NCI-H1930 (cell line): ENCODE measurements around the gene AGT.
"Not testable (repeated sequence)": the region's sequence is repeated elsewhere in the genome, so short reads cannot be mapped to it uniquely, and the experiment has no call there.

Source experiments
- DNase-seq, 2 experiments: peaks; one replicate each; lab custom pipeline; 2025; lab: John Stamatoyannopoulos, UW

AGT gene

DNA sequence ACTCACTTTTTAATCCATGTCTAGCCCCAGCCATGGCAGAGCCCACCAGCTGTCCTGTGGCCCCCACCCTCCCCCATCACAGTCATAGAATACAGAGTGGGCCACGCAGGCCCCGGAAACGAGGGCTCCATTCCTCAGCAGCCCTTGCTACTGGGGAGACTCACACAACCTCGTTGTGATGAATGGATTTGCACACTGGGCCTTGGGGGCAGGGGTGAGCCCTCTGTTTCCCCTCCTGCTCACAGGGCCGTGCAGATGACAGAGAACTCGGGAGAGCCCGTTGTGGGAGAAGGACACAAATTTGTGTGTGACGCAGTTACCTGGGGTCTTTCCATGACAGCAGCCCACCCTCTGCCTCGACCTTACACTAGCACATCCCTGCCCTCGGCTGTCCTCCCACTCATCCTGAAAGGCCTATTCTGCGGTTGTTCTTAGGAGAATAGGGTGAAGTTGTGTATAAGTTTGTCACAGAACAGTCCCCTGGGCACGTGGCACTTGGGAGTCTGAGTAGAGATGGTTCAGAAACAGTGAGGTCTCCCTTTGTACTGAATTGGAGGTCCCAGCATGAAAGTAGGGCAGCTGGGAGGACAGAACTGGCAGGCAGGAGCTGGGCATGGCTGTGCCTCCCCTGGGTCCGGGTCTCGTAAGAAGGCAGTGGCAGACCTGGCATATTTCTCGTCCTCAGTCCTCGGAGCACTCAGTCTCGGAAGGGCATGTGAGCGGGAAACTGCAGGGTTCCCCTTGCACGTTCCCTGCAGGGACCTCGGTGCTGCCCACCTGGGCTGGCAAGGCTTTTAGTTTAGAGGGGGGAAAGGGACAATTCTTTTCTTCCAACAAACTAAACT lies 6.8 kb downstream of the AGT start:
- DNase-seq = no peak

- DNase-seq = no peak
Observed at GRCh38 chr1:230706020-230706699, 7.8 kb downstream of the AGT start.

DNA sequence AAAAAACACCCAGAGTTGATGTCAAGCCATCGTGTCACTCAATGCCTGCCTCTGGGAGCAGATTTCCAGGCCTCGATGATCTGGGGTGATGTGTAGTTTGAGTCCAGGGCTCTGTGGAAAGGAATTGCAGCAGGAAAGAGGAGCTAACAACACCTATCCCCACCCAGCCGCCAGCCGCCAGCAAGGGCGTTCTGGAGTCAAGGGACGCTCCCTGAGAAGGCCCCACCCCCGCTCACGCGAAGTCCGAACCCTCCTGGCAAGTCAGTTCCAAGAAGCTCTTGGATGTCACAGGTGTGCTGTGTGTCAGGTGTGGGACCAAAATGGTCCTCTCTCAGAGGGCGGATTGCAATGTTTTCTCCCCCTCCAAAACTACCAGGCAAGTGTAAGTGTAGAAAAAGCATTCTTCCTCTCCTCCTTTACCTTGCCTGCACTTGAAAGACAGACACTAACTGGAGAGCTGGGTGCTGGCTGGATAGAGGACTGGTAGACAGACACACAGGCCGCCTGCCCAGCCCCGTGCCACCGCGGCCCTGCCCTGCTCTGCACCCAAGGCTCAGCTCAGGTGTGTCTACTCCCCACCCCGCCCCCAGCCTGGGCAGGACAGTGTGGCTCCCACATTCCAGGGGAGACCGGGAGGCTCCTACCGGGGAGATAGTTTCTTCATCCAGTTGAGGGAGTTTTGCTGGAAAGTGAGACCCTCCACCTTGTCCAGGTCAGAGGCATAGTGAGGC lies 8.5 kb downstream of the AGT start:
- DNase-seq = no peak

GRCh38 chr1:230704830-230705229 lies 9.1 kb downstream of the AGT start:
- DNase-seq = no peak

- no peak for DNase-seq
Observed at GRCh38 chr1:230703679-230704385, 10.1 kb downstream of the AGT start.

GRCh38 chr1:230702934-230703678 lies 10.8 kb downstream of the AGT start:
- DNase-seq = no peak

DNA sequence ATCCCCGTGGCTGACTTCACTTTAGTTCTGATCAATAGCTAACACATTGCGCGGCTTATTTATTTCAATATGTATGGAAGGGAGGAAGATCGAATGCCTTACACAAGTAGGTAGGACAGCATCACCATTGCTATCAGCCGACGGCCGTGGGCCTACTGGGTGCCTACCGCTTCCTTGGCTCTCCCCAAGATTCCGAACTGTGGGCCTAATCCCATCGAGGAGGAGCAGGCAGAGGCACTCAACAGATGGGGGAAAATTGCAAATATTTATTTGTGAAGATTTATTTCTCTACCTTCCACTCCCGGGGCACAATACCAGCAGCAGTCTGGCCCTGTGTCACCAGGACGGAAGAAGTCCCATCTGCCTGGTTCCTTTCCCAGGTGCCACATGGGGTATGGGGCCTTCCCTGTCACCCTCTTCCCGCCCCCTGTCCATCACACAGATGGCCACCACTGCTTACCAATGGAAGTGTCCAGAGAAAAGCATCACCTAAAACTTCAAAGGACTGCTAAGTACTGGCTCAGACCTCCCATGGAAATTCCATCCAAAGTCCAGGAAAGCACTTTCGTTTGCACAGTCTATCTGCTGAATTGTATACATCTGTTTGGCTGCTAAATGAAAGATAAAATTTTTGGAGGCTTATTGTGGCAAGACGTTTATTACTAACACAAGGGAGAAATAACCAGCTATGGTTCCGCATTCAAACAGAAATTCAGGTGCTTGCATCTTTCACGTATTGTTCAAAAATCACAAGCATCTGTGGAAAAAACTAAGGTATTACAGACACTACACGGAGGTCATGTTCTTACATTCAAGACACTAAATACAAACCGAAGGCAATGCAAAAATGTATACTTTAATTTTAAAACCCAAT lies 11.8 kb downstream of the AGT start:
- DNase-seq = no peak

DNA sequence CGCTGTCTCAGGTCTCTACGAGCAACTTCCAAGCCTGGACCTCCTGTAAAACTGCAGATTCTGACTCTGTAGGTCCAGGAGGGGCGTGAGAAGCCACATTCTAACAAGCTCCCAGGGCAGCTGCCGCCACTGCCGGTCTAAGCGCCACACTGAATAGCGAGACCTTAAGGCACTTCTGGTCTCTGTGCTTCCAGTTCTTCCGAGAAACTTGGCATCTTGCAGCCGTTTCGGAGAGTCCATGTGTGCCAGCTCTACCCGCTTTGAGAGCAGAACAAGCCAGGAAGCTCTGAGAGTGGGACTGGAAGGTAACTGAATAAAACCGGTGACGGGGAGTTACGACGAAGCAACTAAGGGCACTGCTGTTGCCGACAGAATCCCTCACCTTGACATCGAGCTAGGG lies 12.5 kb downstream of the AGT start:
- no peak for DNase-seq

DNA sequence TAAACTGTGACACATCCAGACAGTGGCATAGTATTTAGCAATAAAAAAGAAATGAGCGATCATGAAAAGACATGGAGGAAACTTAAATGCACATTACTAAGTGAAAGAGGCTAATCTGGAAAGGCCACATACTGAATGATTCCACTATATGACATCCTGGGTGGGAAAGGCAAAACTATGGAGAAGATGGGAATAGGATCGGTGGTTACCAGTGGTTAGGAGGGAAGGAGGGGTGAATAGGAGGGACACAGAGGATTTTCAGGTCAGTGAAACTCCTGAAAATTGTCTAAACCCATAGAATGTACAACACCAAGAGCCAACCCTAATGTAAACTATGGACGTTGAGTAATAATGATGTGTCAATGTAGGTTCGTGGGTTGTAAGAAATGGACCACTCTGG lies 13.8 kb downstream of the AGT start:
- no peak for DNase-seq

DNA sequence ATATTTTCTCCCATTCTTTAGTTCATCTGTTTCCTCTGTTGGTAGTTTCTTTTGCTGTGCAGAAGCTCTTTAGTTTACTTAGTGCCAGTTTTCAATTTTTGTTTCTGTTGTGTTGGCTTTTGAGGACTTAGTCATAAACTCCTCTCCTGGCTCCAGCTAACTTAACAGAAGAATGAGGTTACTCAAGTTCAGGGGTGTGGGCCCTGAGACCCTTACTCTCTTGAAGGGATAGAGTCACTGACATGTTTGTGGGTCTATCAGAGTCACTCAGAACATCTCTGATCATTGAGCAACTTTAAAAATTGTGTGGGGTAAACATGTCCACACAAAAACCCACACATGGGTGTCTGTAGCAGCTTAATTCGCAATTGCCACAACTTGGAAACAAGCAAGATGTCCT lies 14.2 kb downstream of the AGT start:
- DNase-seq = no peak

- DNase-seq = not testable (repeated sequence)
Observed at GRCh38 chr1:230698964-230699363, 15.0 kb downstream of the AGT start.

- no peak for DNase-seq
Observed at GRCh38 chr1:230698130-230698529, 15.8 kb downstream of the AGT start.

- DNase-seq = no peak
Observed at GRCh38 chr1:230696722-230697437, 17.0 kb downstream of the AGT start.

DNA sequence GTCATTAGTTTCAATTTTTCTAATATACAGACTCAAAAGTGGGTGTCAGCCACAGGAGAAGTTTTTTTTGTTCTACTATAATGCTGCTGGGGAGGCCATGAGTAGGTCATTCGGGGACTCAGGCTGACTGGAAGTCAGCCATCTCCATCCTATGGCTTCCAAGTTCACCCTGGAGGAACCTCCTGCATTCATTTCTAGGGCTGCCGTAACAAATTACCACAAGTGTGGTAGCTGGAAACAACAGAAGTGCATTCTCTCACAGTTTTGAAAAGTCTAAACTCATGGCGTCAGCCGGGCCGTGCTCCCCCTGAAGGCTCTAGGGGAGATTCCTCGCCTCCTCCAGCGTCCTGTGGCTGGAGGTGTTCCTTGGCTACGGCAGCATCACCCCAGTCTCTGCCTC lies 17.7 kb downstream of the AGT start:
- no peak for DNase-seq

DNA sequence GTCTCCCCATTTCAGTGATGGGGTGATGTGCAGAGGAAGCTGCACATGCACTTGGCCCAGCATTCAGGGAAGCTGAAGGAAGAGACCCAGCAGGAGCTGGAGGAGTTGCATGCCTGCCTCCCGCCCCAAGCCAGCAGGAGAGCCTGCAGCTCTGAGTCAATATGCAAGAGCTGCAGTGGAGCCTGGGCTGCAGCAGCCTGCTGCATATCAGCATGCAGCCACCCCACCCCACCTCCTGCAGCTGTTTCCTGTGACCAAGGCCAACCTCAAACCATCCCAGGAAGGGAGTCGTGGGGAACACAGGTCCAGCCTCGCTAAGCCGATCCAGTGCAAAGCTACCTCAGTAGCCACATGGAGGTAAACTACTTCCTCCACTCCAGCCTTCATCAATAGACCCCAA lies 18.9 kb downstream of the AGT start:
- no peak for DNase-seq

DNA sequence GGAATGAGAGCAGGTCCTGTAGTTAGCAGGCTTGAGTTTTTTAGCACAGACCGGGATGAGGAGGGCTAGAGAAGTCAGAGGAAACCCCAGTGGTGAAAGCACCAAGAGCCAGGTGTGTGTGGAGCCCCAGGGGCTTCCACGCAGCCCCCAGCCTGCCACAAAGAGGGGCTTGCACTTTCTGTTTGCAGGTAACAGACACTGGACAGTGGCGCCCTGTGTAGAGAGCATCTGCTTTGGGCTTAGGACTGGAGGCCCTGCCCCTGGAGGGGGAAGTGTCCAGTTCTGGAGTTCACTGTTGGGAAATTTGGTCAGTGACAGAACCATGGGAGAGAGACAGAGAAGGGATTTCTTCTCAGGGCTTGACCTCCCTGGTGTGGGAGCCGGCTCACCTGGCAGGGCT lies 19.5 kb downstream of the AGT start:
- no peak for DNase-seq

DNA sequence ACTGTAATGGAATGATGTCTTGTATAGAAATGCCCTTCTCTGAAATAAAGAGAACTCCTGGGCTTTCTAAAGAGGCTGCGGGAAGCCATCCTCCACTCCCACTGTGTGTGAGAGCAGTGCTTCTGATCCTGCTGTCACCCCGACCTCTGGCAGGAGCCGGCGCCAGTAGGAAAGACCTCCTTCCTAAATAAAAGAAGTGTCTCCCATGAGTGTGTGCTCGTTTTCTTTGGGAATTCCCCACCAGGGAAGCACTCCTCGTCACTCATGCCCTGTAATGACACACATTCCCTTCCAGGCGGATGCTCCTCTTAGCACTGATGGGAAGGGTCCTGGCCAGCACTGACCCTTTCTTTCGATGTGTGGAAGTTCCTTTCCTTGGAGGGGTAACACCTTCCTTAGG lies 20.1 kb downstream of the AGT start:
- no peak for DNase-seq

DNA sequence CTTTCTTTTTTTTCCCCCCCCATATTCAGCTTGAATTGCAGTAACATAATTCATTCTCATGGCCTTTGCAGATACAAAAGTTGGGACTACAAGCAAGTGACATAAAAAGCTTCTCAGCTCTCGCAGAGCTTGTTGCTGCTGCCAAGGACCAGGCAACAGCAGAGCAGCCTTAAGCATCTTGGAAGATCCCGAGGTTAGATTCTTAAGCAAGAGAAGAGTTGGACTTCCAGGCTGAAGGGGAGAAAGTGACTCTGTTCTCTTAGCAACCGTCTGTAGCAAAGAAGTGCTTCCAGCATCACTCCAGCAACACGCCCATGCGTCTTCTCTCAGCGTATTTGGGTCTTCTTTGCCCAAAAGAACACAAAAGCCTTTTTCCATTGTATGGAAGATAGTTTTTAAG lies 20.7 kb downstream of the AGT start:
- no peak for DNase-seq

- no peak for DNase-seq
Observed at GRCh38 chr1:230691615-230692014, 22.3 kb downstream of the AGT start.

DNA sequence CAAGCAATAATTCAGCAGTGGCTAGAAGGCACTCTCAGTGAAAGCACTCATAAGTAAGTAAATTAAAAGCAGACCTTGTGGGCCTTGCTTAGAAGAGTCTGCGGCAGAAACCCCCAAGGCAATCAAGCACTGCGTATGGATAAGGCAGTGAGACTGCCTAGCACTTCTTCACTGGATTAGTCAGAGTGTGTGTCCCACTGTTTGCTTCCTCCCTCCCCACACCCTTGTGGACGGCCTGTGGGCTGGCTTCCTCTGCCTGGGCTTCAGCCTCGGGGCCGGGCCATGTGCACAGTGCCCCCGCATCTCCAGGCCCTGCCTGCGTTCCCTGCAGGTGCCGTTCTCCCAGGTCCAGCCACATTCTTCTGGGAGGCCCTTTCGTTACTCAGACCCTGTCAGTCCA lies 23.8 kb downstream of the AGT start:
- no peak for DNase-seq
